Kidney glomerular epithelial cell (primary cell): ENCODE results near the gene CCDC177.
"Not testable (repeated sequence)": the region's sequence is repeated elsewhere in the genome, so short reads cannot be mapped to it uniquely, and the experiment has no call there.

Experiments used
- DNase-seq: peaks from one replicate; lab custom pipeline; 2025; lab: John Stamatoyannopoulos, UW

The CCDC177 gene

GRCh38 chr14:69599431-69599830, 24.8 kb upstream of the CCDC177 start:
- DNase-seq, result not testable (repeated sequence)

- no peak for DNase-seq
Measured at GRCh38 chr14:69595336-69595735, 20.7 kb upstream of the CCDC177 start.

DNA sequence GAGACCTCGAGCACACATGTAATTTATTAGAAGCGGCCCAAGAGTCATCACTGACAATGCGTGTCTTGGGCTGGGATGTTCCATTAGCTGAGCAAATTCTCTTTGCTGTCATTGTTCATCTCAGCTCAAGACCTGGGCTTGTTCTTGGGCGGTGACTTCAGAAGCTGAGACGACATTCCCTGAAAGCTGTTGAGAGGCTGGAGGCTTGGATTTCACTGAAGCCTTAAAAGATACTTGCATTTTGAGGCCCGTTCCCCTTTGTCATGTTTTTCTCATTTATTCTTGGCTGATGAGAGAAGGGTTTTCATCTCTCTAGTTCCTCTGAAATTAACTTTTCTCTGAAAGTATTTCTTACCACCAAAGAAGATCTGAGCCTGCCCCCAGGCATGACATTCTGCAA, 20.2 kb upstream of the CCDC177 start:
- no peak for DNase-seq

- DNase-seq, result no peak
Measured at GRCh38 chr14:69593018-69593677, 18.5 kb upstream of the CCDC177 start.

GRCh38 chr14:69591317-69591716, 16.6 kb upstream of the CCDC177 start:
- DNase-seq, result no peak

GRCh38 chr14:69587389-69587788, 12.7 kb upstream of the CCDC177 start:
- DNase-seq, result no peak

DNA sequence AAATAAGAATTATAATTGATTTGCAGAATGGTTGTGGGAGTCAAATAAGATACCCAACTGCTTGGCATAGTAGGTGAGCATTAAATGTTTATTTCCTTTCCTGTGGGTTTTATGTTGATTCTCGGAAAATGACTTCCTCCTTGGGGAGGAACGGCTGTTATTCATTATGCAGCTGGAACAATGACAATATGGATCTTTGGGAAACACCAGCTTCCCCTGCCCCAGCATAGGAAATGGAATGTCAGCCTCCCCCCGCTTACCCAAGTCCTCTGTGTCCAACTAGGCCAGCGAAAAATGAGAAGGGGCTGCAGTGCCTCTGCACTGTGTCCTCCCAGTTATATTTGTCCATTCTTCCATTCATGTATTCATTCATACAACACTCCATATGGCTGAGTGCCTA, 11.7 kb upstream of the CCDC177 start:
- no peak for DNase-seq

DNA sequence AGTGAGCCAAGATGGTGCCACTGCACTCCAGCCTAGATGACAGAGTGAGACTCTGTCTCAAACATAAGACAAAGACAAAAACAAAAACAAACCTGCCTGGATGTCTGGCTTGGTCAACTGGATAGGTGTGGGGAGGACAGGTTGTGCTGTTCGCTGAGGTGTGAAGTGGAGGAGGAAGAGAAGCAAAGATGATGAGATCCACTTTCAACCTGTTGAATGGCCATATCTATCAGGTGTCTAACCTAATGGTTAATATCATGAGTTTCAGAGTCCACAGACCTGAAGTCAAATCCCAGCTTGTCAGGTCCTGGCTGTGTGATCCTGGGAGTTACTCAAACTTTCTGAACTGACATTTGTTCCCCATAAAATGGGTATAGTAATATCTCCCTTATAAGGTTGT, 9.7 kb upstream of the CCDC177 start:
- DNase-seq, result no peak

- DNase-seq, result no peak
Measured at GRCh38 chr14:69582829-69583228, 8.2 kb upstream of the CCDC177 start.

DNA sequence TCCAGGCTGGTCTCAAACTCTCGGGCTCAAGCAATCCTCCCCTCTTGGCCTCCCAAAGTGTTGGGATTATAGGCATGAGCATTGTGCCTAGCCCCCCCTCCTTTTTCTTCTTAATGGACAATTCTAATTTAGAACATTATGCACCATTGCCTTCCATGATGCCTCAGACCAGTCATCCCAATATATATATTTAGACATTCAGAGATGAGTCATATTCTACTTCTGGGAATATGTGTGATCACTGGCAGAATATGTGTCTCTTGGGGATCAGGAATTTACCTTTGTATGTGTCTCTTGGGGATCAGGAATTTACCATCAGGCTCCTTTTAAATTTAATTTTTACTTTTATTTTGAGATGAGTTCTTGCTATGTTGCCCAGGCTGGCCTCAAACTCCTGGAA, 7.5 kb upstream of the CCDC177 start:
- no peak for DNase-seq

DNA sequence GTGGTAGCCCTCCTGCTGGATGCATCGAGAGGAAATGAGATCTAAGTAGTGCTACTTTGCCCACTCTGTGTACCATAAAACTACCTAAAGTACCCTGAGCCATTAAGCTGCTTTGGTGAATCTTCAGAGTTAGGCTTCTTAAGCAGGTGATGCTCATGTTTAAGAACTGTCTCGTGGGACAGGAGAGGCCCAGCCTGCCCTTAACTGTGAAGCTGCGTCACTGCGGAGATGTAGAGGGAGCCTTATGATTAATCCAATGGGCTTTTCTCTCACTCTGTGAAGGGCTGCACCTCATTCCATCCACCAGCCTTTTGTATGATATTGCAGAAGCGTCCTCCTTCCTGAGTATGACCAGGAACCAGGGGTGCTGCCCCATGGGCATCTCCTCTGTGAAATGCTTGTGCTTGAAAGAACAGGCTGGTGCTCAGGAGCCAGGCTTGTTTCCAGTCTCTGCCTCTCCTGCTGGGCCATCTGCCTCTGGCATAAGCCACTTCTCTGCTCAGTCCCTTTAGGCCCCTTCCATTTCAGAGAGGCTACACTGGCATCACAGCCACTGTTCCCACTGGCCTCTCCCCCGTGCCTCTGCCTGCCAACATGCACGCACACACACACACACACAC, 6.8 kb upstream of the CCDC177 start:
- no peak for DNase-seq

DNA sequence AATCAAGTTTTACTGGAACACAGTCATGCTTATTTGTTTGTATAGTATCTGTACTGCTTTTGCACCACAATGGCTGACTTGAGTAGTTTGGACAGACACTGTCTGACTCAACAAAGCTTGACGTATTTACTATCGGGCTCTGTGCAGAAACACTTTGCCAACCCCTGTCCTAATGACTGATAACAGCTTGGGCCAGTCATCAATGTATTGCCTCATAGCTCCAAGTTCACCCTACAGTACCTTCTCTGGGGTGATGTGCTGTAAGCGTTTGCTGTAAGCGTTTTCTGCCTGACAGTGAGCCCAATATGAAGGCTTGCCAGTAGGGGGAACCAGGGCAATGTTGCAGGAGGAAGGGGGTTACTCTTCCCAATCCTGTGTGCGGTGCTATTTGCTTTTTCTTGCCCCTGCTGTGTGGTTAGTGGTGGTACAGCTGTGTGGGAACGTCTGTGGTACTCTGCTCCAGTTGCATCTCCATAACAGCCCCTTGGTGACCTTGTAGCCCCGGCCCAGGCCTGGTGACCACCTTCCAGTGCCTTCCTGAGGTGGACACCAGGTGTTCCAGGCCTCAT, 5.4 kb upstream of the CCDC177 start:
- DNase-seq, result peak; percentile 35

GRCh38 chr14:69579476-69579875, 4.8 kb upstream of the CCDC177 start:
- DNase-seq, result no peak

- no peak for DNase-seq
Measured at GRCh38 chr14:69574954-69575295, 254 bp upstream of the CCDC177 start.

GRCh38 chr14:69573831-69574262, 824 bp downstream of the CCDC177 start:
- no peak for DNase-seq

DNA sequence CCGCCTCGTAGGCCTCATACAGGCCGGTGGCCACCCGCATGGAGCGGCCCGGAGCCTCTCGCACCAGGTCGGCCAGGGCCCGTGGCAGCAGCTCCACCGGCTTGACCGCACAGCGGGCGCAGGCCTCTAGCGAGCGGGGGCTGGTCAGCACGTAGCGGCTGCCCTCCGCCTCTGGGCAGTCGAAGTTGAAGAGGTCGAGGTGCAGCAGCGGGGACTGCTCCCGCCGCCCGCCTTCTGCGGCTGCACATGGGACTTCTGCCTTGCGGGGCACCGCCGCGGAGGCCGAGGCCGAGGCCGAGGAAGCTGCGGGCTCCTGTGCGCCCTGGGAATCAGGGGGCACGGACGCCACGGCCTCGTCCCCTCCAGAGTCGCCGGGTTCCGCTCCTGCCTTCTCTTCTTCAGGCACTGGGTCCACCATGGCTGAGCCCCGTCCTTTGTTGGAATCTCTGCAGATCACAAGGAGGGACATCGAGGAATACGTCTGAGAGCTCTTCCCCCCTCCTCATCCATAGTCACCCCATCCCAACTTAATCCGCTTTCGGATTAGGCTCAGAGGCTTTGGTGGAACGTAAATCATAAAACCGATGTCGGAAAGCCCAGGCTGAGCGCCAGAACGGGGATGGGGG, 1.4 kb downstream of the CCDC177 start:
- no peak for DNase-seq

GRCh38 chr14:69572841-69573135, 1.9 kb downstream of the CCDC177 start:
- DNase-seq, result no peak

- no peak for DNase-seq
Measured at GRCh38 chr14:69572030-69572840, 2.4 kb downstream of the CCDC177 start.

GRCh38 chr14:69571449-69572029, 3.1 kb downstream of the CCDC177 start:
- no peak for DNase-seq

DNA sequence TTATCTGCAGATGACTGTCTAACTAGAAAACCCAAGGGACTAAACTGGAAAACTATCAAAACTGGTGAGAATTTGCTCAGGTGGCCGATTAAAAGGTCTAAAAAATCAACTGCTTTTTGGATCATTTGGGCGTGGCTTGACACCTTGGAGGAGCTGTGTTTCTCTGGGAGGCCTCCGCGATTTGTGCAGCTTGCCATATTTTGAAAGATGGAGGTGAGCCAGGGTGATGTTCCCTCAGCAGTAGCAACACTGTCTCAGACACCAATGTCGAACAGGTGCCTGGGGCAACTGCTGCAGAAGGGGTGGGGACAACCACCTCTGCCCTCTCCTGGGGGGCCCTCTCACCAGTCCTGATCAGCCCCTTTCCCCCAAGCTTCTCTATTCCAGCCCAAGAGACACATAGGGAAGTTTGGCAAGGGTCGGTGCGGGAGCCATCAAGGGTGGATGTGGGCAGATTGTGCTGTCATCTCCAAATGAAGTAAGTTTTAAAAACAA, 3.8 kb downstream of the CCDC177 start:
- no peak for DNase-seq

- no peak for DNase-seq
Measured at GRCh38 chr14:69569859-69570258, 4.8 kb downstream of the CCDC177 start.

DNA sequence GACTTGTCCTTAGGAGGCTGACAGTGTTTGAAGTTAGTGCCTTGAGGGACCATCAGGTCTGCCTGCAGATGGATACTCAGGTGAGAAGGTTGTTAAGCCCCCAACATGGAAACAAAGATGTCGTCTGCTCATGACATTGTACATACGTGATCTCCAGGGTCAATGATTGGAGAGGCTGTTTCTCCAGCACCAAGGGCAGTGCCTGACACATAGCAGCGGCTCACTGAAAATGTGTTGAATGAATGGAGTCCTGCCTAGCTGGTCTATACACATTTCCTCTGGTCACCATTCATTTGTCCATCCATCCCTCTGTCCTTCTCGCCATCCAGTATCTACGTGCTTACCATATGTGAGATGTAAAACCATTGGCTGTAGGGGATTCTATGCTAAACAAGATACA, 7.1 kb downstream of the CCDC177 start:
- DNase-seq, result no peak
